Measurements from ENCODE around the gene DVL3.

DNA sequence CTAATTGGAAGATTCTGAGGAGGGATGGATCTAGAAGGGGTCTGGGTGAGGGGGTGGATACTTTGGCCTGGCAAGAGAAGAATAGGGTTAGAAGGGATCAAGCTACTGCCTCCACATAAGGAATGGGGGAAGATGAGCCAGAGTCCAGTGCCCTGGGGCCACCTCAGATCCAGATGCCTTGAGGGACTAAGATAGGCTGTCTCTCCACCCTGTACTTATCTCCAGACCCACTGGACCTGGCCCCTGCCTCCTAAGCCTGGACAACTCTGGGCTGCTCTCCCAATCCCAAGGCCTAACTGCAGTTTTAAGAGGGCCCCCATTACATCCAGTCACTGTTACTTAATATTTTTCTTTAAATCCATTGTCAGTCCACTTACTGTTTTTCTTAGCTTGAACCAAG lies 2.0 kb downstream of the DVL3 start:
- TF ChIP-seq, protein P1, sequence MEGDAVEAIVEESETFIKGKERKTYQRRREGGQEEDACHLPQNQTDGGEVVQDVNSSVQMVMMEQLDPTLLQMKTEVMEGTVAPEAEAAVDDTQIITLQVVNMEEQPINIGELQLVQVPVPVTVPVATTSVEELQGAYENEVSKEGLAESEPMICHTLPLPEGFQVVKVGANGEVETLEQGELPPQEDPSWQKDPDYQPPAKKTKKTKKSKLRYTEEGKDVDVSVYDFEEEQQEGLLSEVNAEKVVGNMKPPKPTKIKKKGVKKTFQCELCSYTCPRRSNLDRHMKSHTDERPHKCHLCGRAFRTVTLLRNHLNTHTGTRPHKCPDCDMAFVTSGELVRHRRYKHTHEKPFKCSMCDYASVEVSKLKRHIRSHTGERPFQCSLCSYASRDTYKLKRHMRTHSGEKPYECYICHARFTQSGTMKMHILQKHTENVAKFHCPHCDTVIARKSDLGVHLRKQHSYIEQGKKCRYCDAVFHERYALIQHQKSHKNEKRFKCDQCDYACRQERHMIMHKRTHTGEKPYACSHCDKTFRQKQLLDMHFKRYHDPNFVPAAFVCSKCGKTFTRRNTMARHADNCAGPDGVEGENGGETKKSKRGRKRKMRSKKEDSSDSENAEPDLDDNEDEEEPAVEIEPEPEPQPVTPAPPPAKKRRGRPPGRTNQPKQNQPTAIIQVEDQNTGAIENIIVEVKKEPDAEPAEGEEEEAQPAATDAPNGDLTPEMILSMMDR (optimal IDR thresholded peaks at IDR 0.05 in 1 of 3, IDR thresholded peaks at IDR 0.05 in 1 of 3, conservative IDR thresholded peaks at IDR 0.05 in 1 of 3; ENCODE audit: extremely low read depth in 1 of 3, insufficient read depth in 2 of 3, low read length in 3 of 3): no peak
- TF ChIP-seq EZH2 (IDR thresholded peaks at IDR 0.05; ENCODE audit: low read length): no peak
